ENCODE data around the gene OSBPL7. TPM values are rescaled to one million over a fixed set of nuclear protein-coding genes. Genes with fewer than 3 reads are reported as not detected.

OSBPL7 gene
- total RNA-seq, 1 experiment from 2014 or later: 13.0 TPM

- Histone ChIP-seq H3K56ac (ENCODE audit: insufficient read length, low read depth, low read length) (no peak overlapping the region), H3K27ac (ENCODE audit: insufficient read length, low read depth, low read length) (no peak overlapping the region), H3K4ac (ENCODE audit: low read depth, low read length) (no peak overlapping the region), H3K79me1 (ENCODE audit: insufficient read depth, low read depth, low read length, poor library complexity, severe bottlenecking) (no peaks in the 10 kb centered on the region), H2AFZ (ENCODE audit: low read length) (no peak overlapping the region), H4K5ac (ENCODE audit: insufficient read length, low read depth, low read length) (no peak overlapping the region), H3K14ac (ENCODE audit: insufficient read depth, low read length) (no peak overlapping the region), H3K27me3 (ENCODE audit: insufficient read depth, low read length) (no peaks in the 10 kb centered on the region), H2BK20ac (ENCODE audit: low read depth, low read length, poor library complexity, severe bottlenecking) (no peak overlapping the region), H3K23me2 (ENCODE audit: insufficient read length, low read depth, low read length, poor library complexity, severe bottlenecking) (peaks cover 7% of the 10 kb centered on the region), H3T11ph (ENCODE audit: low read length) (no peak overlapping the region), H3K79me2 (ENCODE audit: insufficient read depth, low read length) (no peaks in the 10 kb centered on the region; the same call in 1 of the 2 replicates), H3K4me1 (ENCODE audit: insufficient read depth, low read length) (no peaks in the 10 kb centered on the region), H3K9me3 (ENCODE audit: control insufficient read depth, low read depth, low read length) (no peaks in the 10 kb centered on the region), H2BK15ac (ENCODE audit: low read depth, low read length) (no peak overlapping the region), H2BK5ac (ENCODE audit: insufficient read length, low read length) (no peak overlapping the region), H2BK12ac (ENCODE audit: insufficient read length, low read depth, low read length) (no peak overlapping the region), H4K8ac (replicated peaks; ENCODE audit: insufficient read length, low read depth, low read length) (no peak overlapping the region), H2AK5ac (ENCODE audit: insufficient read length, low read length) (no peak overlapping the region), H3K18ac (ENCODE audit: insufficient read length, low read depth, low read length) (no peak overlapping the region), H3K23ac (ENCODE audit: insufficient read length, low read depth, low read length) (no peak overlapping the region), H3K4me2 (ENCODE audit: insufficient read depth, insufficient read length, low read length) (no peak overlapping the region), H4K20me1 (ENCODE audit: control insufficient read depth, insufficient read depth, insufficient read length) (no peaks in the 10 kb centered on the region), H4K91ac (ENCODE audit: insufficient read length, low read depth, low read length) (no peak overlapping the region), H3K9ac (ENCODE audit: extremely low read depth, insufficient read length, low read length) (no peak overlapping the region), H2BK120ac (ENCODE audit: low read depth, low read length, poor library complexity, severe bottlenecking) (no peak overlapping the region)
- no peak overlapping the region for H3K27ac Mint-ChIP-seq
- H3K36me3 Mint-ChIP-seq (ENCODE audit: insufficient read depth in 1 of 3, low read depth in 3 of 3): peaks cover 4 to 22% (median 13%) of the 10 kb centered on the region in 3 experiments; a peak in 5 of 7 replicates
- peaks cover 12 to 19% of the 10 kb centered on the region in 2 experiments for H3K4me1 Mint-ChIP-seq
- H3K27me3 Mint-ChIP-seq (ENCODE audit: low read depth): no peaks in the 10 kb centered on the region
- no peaks in the 10 kb centered on the region for H3K9me3 Mint-ChIP-seq
- TF ChIP-seq CTCF (conservative IDR thresholded peaks at IDR 0.05): no peak
- peak overlapping the region; percentile 94 to 95 for H3K4me3 Mint-ChIP-seq
- no CpG with 5 or more reads among the region's 12 CpGs for WGBS (ENCODE audit: extremely low coverage, insufficient read length, low lambda C conversion rate)
- DNase-seq: no peak
Measured at GRCh38 chr17:47820033-47820789, 1.4 kb downstream of the OSBPL7 start.

Measured in H9 (cell line).